Hematopoietic multipotent progenitor cell (in vitro differentiated cells): ENCODE measurements around the gene PYGB. TPM values are rescaled to one million over a fixed set of nuclear protein-coding genes. Genes with fewer than 3 reads are reported as not detected.
"Not testable (repeated sequence)": the region's sequence is repeated elsewhere in the genome, so short reads cannot be mapped to it uniquely, and the experiment has no call there.

ENCODE experiments used
- DNase-seq, 3 donors: peaks; one replicate each; pipeline ENCODE4 v3.0.0-alpha.2; 2011 to 2015; ENCODE audit warnings: low read depth in 2 of 3, low spot score in 2 of 3
- total RNA-seq: library from RNA; depleted of rRNA; stranded (reverse); fragments of >200 nt; gene quantifications from one replicate; pipeline ENCODE4 v1.2.3, GENCODE V29; 2012

Gene PYGB
- total RNA-seq, 1 donor: 31.5 TPM

DNA sequence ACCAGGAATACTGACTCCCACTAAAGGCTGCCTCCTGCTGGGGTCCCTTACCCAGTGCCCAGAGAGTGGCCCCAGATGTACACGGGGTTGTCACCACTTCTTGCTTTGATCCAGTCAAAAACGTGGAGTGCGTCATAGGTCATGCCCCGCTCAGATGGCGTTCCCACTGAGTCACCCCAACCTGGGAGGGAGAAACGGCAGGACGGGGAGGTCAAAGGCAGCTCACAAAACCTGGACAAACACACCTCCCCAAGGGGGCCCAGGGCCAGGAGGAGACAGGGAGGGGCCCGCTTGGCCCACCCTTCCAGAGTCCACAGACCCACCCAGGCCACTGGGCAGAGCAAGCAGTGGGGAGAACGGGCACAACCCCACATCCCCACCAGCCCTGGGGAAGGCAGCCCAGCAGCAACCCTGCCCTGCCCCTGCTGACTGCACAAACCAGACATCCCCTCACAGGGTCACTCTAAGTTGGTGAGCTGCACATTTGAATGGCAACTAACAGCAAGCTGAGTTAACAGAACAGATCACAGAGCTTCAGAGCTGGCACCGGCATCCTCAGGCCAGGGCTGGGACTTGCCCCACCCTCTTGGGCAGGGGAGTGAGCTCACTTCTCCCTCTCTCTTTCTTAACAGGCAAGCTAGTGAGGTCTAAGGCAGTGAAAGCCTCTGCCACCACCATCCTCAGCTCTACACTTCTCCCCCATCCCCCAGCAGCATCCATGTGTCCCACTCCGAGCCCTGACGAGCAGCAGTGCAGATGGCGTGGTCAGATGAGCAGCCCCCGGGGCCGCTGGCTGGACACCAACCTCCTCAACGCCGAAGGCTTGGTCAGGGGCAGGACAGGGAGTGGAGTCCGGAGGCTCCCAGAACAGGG is 61.7 kb downstream of the PYGB start:
- no peak for DNase-seq

DNA sequence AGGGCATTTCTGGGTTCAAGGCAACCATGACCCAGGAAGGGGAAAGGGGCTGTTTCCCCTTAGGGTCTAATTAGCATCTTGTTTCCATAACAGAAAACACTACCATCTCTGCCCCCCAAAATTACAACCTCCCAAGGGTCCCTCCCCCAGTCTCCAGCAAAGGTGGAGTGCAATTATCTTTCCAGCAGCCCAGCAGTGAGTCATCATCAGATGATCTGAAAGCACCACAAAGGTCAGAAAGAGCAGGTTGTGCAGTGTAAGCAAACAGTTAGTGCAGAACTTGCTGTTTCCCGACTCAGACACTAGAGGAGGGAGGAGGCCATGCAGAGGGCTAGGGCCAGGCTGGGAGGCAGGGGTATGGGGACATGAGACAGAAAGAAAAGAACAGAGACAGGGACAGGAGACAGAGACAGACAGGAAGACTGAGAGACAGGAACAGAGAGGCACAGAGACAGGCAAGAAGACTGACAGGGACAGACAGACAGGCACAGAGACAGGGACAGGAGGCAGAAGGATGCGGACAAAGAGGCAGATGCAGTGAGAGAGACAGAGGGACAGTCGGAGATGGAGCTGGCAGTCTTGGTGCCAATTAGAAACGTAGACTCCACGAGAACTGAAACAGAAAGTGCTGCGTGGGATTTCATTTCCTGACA is 62.5 kb downstream of the PYGB start:
- DNase-seq: peak in 2 of 3 donors; percentile 61 to 74

DNA sequence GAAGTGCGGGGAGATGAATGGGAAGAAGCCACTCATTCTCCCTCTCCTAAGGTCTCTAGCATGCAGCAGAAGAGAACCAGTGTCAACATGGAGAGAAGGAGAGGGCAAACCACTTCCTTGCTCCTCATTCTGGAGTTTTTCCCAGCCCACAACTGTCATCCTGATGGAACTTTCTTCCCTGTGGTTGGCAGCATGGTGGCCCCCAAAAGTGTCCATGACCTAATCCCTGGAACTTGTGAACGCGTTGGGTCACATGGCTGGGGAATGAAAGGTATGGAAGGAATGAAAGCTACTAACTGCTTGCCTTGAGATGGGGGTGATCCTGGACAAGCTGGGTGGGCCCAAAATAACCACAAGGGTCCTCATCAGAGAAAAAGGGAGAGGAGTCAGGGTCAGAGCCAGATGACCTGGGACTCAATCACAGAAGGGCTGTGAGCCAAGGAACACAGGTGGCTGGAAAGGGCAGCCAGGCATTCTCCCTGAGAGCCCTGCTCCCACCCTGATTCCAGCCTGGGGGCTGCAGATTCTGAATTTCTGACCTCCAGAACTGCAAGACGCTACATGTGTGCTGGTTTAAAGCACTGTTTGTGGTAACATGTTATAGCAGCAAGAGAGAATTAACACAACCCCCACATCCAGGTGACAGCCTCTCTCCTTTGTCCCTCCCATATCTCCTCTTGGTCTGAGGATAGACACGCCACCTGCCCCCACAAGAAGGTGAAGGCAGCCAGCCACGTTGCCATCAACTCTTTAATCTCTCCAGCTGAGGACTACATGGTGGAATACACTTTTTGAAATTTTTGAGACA is 63.2 kb downstream of the PYGB start:
- no peak for DNase-seq

GRCh38 chr20:25312716-25313115 is 64.8 kb downstream of the PYGB start:
- not testable (repeated sequence) for DNase-seq

DNA sequence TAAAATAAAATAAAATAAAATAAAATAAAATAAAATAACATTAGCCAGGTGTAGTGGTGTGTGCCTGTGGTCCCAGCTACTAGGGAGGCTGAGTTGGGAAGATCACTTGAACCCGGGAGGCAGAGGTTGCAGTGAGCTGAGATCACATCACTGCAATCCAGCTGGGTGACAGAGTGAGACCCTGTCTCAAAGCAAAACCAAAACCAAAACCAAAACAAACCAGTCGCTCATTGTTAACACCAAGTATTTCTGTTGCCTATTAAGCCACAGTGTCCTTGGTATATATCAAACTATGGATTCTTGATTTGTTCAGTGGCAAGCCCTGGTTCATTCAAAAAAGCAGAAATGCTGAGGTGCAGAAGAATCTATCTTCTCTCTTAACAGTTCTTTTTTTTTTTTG is 65.7 kb downstream of the PYGB start:
- DNase-seq: no peak

DNA sequence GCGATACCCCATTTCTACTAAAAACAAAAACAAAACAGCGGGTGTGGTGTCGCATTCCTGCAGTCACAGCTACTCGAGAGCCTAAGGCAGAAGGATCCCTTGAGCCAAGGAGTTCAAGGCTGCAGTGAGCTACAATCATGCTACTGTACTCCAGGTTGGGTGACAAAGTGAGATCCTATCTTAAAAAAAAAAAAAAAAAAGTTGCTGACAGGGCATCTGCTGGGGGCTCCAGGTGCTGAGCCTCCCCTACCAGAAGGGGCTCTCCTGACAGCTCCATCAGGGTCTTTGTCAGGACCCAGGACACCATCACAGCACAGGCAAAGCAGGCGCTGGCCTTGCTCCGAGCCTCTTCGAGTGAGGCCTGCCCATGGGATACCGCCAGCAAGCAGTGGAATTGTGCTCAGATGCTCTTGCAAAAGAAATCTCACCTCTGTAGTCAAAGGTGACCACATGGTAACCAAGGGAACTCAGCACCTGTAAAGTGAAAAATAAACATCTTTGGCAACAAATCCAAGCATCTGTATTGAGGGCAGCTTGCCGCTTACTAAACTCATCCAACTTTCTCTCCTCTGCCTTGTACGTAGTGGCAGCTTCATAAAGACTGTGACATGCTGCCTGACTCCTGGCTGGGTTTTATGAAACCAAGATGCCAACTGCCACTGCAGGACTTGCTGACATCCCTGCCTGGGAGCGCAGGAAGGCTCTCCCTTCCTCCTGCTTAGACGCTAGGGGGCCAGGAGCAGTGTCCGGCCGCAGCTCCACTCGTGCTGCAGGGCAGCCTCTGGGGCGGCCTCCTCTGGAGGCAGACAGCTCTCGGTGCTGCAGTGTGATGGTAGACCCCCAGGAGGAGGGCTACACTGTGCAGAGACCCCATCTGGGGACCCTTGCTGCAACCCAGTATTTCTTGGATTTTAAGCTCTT is 66.9 kb downstream of the PYGB start:
- DNase-seq: no peak

- DNase-seq: no peak
Observed at GRCh38 chr20:25315418-25316210, 67.7 kb downstream of the PYGB start.

- DNase-seq: no peak
Observed at GRCh38 chr20:25316506-25317190, 68.8 kb downstream of the PYGB start.

DNA sequence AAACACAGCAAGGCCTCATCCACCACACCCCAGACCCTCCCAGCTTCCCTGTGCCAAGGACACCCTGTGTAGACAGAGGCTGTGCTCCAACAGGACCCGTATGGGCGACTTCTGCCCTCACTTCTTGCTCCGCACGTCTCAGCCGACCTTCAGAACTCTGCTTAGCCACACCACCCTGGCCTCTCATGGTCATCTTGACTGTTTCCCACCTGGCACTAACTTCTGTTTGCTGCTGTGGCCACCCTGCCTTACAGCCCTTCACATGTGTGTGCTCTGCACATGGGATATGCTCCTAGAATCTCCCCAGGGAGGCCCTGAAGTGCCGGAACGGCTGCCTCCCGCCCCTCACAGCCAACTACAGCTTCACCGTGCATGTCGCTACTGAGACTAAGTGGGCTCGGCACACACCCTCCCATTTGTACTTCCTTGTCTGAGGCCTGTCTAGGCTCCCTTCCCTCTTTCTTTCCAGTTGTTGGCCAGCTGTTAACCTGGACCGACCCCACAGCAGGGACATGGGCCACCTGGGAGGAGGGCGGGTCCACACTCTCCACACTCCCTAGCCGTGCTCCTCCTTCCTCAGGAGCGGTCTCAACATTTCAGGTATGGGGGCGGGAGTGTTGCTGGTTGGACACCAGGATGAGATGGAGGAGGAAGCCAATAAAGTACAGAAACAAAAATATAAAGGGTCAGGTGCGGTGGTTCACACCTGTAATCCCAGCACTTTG is 69.6 kb downstream of the PYGB start:
- DNase-seq: no peak

DNA sequence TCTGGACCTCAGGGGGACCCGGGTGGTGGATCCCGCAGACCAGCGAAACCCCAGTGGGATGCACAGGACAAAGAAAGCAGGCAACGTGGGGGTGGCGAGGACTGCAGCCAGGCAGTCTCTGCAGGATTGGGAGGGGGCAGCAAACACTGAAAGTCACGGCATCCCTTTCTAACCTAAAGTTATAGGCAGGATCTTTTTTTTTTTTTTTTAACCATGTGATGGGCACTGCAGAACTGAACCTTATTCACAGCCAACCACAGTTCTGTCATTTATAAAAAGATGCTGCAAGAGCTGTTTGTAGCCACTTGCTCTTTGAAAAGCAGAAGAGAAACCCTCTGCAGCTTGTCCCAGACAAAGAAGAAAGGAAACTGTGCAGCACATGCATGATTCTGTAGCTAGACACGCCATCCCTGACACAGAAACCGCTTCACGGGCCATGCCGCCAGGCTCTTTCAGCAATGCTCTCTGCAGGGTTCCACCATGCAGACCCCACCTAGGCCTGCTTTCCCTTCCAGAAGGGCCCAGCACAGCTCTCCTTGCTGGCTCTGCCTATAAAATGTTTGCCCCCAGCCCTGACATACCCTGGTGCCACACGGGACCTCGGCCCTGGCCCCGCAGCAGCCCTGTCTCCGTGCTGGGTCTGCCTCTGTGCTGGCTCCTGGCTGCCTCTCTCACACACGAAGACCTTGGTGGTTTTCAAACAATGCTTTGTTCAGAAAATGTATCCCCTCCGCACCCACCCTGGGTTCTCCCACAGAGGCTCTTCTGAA is 70.8 kb downstream of the PYGB start:
- DNase-seq: no peak

DNA sequence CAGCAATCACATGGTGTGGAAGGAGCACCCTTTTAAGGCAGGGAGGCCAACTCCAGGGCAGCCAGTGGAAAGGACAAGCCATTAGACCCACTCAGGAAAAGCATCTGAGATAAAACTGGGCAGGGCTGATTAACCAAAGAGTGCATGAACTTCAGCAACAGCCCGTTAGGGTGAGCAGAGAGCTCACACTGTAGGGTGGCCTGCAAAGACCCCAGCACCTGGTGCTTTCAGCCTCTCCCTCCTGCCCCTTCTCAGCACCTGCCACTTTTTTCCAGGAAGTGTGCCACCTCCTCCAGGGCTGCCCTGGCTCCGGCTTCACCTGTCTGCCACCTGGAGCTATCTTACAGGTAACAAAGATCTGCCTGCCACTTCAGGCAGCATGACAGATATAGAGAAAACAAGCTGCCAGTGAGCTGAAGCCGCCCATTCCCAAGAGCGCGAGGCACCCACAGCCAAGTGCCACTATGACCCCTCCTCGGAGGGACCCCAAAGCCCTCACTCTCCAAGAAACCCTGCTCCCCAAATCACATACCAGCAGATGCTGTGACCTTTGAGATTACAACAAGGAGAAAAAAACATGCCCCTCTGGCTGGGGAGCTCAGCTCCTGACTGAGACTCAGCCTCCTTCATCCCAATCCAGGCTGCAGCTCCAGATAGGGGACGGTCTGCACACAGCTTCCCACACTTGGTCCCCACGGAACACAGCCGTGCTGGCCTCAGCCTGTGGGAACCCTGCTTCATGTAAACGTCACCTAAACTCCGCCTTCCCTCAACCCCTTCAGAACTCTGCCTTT is 71.6 kb downstream of the PYGB start:
- no peak for DNase-seq

DNA sequence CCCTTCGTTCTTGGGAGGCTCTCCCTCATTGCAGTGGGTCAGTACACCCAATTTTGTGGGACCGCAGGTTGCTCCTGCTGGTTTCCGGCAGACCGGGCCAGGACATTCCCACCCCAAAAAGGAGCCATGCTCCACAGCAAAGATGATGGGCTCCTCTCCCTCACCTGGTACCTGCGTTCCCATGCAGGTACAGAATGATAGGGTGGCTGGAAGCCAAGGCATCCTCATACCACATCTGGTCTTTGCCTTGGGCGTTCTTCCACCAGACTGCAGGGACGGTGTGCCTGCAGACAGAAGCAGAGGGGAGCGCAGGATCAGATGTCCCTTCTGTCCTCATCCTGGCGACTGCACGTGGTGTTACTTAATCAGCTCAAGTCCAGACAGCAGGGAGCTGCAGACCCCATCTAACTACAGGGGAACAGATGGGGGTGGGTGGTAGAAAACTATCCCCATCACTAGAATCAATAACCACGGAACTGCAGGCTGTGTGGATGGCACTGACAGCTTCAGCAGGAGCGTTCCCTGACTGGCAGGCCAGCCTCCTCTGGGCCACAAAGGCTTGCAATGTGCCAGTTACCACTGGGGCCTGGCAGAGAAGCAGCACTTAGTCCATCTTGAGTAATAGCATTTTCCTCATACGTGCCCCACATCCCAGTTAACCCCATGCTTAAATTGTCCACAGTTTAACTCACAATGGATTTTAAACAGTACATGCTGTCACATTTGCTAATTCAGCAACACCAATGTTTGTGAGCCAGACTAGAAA is 72.3 kb downstream of the PYGB start:
- no peak for DNase-seq

DNA sequence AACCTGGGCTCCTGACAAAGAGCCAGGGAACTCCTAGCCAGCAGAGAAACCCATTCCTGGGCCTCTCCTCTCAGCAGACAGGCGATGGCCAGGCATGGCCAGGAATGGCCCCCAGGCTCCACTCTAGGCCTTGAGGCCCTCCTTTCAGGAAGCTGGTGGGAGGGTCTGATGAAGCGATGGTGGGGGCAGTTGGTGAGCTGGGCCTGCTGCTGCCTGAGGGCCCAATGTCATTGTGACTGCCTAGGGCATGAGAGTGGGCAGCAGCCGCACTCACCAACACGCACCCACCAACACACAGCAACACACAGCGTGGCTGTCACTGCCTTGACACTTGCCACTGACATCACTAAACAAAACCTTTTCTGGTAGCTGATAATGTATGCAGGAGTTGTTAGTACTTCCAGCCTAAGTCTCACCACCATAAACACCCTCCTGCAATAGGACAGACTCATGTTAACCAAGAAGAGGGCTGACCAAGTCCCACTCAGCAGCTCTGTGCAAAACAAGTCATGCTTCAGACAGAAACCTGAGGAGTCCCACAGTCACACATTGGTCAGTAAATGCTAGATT is 73.5 kb downstream of the PYGB start:
- no peak for DNase-seq

GRCh38 chr20:25321991-25322390 is 74.1 kb downstream of the PYGB start:
- no peak for DNase-seq

- no peak for DNase-seq
Observed at GRCh38 chr20:25323496-25324246, 75.8 kb downstream of the PYGB start.
